Subcutaneous adipose tissue (tissue), 4 donors: ENCODE data around the gene SELENOO. TPM values are rescaled to one million over a fixed set of nuclear protein-coding genes. Genes with fewer than 3 reads are reported as not detected.

Experiments used
- total RNA-seq, 4 donors: library from RNA; depleted of rRNA; stranded (reverse); fragments of >200 nt; gene quantifications; one replicate each; pipeline ENCODE4 v1.1.0, GENCODE V29; 2016
- TF ChIP-seq, protein P1 (sequence below): fragments of 450-650 bp; IDR thresholded peaks from one replicate; pipeline ENCODE4 v1.5.1; 2016; ENCODE audit warnings: low read depth, mild to moderate bottlenecking, control low read depth, antibody characterized with exemption, moderate library complexity

Gene SELENOO
- total RNA-seq, 4 donors from 2014 or later = 13.2 to 36.5 (median 18.9) TPM

DNA sequence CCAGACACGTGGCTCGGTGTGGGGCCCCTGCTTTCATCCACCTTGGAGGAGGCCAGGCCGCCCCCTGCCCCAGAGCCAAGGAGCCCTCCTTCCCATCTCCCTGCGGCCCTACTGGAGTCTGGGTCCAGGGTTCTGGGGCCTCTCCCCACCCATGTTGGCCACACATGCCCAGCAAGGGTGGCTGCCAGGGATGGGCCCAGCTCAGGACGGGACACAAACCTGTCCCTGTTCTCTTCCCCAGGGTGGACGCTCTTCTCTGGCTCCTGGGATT is 25.7 kb upstream of the SELENOO start:
- TF ChIP-seq, protein P1, sequence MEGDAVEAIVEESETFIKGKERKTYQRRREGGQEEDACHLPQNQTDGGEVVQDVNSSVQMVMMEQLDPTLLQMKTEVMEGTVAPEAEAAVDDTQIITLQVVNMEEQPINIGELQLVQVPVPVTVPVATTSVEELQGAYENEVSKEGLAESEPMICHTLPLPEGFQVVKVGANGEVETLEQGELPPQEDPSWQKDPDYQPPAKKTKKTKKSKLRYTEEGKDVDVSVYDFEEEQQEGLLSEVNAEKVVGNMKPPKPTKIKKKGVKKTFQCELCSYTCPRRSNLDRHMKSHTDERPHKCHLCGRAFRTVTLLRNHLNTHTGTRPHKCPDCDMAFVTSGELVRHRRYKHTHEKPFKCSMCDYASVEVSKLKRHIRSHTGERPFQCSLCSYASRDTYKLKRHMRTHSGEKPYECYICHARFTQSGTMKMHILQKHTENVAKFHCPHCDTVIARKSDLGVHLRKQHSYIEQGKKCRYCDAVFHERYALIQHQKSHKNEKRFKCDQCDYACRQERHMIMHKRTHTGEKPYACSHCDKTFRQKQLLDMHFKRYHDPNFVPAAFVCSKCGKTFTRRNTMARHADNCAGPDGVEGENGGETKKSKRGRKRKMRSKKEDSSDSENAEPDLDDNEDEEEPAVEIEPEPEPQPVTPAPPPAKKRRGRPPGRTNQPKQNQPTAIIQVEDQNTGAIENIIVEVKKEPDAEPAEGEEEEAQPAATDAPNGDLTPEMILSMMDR = no peak

DNA sequence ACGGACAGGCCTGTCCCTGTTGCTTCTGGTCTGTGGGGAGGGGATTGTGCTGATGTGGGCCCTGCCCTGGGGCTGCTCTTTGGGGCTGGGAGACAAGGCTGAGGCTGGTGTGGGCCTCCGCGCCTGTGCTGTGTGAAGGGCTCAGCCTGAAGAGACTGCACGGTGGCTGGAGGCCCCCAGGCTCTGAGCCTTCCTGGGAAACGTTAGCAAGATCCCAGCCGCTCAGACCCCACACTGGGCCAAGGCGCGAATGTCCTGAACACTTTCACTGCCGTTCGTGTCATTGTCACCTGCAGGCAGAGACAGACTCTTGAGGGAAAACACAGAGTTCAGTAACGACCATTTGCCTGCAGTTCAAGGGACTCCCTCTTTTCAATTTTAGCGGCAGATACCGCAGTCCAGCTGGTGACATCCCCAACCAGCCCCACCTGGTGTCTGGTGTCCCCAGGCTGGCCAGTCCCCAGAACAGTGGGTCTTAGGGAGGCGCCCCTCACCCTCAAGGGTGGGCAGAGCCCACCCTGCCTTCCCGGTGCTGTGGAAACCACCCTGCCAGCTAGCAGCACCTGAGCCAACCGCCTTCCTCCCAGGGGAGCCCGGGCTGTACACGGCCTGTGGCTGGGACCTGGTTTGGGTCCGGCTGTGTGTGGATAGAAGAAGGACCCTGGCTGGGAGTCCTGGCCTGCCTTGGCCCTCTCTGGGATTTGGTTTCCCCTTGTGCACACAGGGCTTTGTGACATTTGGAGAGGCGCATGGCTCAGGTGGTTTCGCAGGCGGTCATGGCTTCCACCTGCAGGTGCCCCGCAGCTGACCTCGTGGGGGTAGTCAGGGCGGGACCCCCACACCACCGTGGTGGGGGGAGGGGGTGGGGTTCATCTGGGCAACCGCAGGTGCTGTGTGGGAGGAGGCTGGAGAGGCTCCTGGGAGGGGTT is 24.6 kb upstream of the SELENOO start:
- TF ChIP-seq, protein P1 = no peak

DNA sequence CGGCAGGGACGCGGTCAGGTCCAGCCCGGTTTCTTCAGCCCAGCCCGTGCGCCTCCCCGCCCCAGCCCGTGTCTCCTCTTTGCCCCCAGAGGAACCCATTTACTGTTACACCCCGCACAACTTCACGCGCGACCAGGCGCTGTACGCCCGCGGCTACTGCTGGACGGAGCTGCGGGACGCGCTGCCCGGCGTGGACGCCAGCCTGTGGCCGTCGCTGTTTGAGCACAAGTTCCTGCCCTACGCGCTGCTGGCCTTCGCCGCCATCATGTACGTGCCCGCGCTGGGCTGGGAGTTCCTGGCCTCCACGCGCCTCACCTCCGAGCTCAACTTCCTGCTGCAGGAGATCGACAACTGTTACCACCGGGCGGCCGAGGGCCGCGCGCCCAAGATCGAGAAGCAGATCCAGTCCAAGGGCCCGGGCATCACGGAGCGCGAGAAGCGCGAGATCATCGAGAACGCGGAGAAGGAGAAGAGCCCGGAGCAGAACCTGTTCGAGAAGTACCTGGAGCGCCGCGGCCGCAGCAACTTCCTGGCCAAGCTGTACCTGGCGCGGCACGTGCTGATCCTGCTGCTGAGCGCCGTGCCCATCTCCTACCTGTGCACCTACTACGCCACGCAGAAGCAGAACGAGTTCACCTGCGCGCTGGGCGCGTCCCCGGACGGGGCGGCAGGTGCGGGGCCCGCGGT is 23.8 kb upstream of the SELENOO start:
- TF ChIP-seq, protein P1 = no peak

DNA sequence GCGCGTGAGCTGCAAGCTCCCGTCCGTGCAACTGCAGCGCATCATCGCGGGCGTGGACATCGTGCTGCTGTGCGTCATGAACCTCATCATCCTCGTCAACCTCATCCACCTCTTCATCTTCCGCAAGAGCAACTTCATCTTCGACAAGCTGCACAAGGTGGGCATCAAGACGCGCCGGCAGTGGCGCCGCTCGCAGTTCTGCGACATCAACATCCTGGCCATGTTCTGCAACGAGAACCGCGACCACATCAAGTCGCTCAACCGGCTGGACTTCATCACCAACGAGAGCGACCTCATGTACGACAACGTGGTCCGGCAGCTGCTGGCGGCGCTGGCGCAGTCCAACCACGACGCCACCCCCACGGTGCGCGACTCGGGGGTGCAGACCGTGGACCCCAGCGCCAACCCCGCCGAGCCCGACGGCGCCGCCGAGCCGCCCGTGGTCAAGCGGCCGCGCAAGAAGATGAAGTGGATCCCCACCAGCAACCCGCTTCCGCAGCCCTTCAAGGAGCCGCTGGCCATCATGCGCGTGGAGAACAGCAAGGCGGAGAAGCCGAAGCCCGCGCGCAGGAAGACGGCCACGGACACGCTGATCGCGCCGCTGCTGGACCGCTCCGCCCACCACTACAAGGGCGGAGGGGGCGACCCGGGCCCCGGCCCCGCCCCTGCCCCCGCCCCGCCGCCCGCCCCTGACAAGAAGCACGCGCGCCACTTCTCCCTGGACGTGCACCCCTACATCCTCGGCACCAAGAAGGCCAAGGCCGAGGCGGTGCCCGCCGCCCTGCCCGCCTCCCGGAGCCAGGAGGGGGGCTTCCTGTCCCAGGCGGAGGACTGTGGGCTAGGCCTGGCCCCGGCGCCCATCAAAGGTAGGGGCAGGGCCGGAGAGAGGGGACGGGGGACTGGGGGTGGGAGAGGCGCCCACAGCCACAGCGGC is 23.0 kb upstream of the SELENOO start:
- TF ChIP-seq, protein P1 = no peak

DNA sequence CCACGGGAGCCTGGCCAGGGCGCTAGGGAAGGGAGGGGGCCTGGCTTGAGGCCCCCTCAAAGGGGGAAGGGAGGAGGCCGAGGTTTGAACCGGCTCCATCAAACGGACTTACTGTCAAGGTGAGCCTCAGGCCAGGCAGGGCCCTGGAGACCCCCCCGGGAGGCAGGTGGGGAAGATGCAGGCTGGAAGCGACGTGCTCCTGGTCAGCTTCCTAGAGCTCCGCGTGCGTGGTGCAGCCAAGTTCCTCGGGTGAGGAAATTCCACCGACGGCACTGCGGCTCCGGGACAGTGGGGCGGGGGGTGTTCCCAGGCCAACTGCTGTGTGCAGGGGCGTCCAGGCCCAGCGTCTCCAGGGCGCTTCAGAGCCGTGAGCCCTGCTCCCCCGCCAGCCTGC is 22.3 kb upstream of the SELENOO start:
- TF ChIP-seq, protein P1 = no peak

DNA sequence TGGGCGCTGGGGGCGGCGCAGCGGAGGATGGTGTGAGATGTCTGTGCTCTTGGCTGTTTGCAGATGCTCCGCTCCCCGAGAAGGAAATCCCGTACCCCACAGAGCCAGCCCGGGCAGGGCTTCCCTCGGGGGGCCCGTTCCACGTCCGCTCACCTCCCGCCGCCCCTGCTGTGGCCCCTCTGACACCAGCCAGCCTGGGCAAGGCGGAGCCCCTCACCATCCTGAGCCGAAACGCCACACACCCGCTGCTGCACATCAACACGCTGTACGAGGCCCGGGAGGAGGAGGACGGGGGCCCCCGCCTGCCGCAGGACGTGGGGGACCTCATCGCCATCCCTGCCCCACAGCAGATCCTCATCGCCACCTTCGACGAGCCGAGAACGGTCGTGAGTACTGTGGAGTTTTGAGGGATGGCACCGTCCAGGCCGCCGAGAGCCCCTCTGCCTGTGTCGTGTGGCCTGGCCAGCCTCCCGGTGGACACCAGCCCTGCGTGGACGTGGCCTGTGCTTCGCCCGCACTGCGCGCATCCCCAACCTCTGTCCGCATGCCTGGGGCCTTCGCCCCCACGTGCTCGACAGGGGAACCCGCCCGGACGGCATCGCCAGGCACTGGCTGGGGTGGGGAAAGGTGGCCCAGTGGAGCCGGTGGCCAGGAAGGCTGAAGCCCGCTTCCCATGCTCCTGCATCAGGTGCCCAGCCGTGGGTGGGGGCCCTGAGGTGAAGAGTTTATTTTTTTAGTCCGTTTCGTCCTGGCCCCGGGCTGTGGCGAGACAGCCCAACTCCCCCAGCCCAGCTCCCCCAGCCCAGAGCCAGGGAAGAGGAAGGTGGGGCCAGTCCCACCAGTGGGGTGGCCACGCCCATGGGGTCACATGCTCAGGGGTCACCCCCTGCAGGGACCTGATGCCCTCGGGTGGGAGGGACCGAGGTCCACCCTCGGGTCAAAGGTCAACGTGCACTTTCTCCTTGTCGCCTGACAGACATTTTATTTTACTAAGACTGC is 21.6 kb upstream of the SELENOO start:
- TF ChIP-seq, protein P1 = no peak
